Nephron (organoid): ENCODE results near the gene CHST6.

Source experiments
- H3K27ac Mint-ChIP-seq, 3 experiments: 2 replicates each; pipeline ENCODE4 v1.8.0; 2020; ENCODE audit warnings: mixed read lengths in 3 of 3, mild to moderate bottlenecking in 2 of 3, moderate library complexity in 1 of 3
- H3K27me3 Mint-ChIP-seq: 2 replicates; pipeline ENCODE4 v1.8.0; 2021; ENCODE audit warnings: low read depth, mild to moderate bottlenecking, moderate library complexity, mixed read lengths
- H3K36me3 Mint-ChIP-seq: 2 replicates; pipeline ENCODE4 v1.8.0; 2020; ENCODE audit warnings: low read depth, mixed read lengths
- H3K4me1 Mint-ChIP-seq: 2 replicates; pipeline ENCODE4 v1.8.0; 2020; ENCODE audit warnings: mixed read lengths
- H3K4me3 Mint-ChIP-seq, 3 experiments: 2 replicates each; pipeline ENCODE4 v1.8.0; 2020; ENCODE audit warnings: mild to moderate bottlenecking in 3 of 3, mixed read lengths in 3 of 3, moderate library complexity in 2 of 3
- H3K9me3 Mint-ChIP-seq: 2 replicates; pipeline ENCODE4 v1.8.0; 2020; ENCODE audit warnings: mixed read lengths
- CTCF ChIP-seq, 3 experiments: fragments of 200-600 bp; sonication (generic); IDR thresholded peaks; one replicate each; pipeline ENCODE4 v1.5.0; 2021; ENCODE audit warnings: antibody characterized with exemption in 3 of 3; ENCODE audit not compliant: unreplicated experiment in 3 of 3

CHST6 gene

GRCh38 chr16:75462806-75463205 lies 32.4 kb downstream of the CHST6 start:
- Mint-ChIP-seq H3K9me3 (peaks cover 2% of the 10 kb centered on the region), H3K27me3 (no peaks in the 10 kb centered on the region), H3K4me3 (peak overlapping the region; percentile 96 to 97 (median 97)), H3K36me3 (peaks cover 14% of the 10 kb centered on the region), H3K4me1 (peaks cover 49% of the 10 kb centered on the region), H3K27ac (peak overlapping the region; percentile 71 to 97 (median 80))
- no peak for TF ChIP-seq CTCF (IDR thresholded peaks at IDR 0.05; ENCODE audit: unreplicated experiment in 3 of 3)

DNA sequence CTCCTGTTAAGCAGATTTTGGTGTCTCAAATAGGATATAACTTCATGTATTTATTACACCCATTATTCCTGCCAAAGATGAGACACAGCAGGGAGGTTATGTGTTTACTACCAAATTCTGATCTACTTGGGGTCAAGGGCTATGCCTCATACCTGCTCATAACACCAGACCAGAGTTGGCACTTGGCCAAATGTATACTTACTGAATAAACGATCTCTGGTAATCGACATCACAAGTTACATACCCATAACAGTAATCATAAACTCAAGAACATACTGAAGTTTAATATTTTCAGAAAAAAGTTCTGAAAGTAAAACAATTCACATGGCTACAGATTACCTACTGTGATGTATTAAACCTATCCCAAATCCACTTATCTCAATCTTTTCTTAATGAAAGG lies 33.7 kb downstream of the CHST6 start:
- TF ChIP-seq CTCF (IDR thresholded peaks at IDR 0.05; ENCODE audit: unreplicated experiment in 3 of 3), result no peak
- Mint-ChIP-seq H3K9me3 (peaks cover 2% of the 10 kb centered on the region), H3K27ac (peak overlapping the region; percentile 44 to 62 (median 48)), H3K4me1 (peaks cover 54% of the 10 kb centered on the region), H3K36me3 (peaks cover 14% of the 10 kb centered on the region), H3K27me3 (no peaks in the 10 kb centered on the region), H3K4me3 (peak overlapping the region; percentile 35 to 96 (median 46))

DNA sequence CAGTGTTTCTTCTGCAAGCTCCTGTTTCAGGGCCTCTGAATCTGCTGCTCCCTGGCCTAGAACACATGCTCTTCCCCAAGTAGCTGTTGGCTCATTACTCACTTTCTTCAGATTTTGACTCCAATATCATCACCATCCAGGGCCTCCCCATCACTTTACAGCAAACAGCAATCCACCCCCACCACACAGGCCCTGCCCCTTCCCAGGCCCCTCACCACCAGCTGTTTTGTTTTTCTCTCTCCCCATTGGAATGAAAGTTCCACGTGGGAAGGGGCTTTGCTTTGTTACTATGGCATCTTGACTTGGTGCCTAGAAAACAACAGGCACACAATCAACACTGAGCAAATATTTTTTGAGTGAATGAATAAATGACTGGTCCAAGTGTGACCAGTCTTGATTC lies 34.8 kb downstream of the CHST6 start:
- TF ChIP-seq CTCF (IDR thresholded peaks at IDR 0.05; ENCODE audit: unreplicated experiment in 3 of 3), result no peak
- H3K4me3 Mint-ChIP-seq, result peak overlapping the region; percentile 7 to 65 (median 39)
- no peaks in the 10 kb centered on the region for H3K27me3 Mint-ChIP-seq
- peaks cover 2% of the 10 kb centered on the region for H3K9me3 Mint-ChIP-seq
- H3K27ac Mint-ChIP-seq, result peak overlapping the region; percentile 86 to 94 (median 93)
- peaks cover 61% of the 10 kb centered on the region for H3K4me1 Mint-ChIP-seq
- H3K36me3 Mint-ChIP-seq, result peaks cover 14% of the 10 kb centered on the region

GRCh38 chr16:75459691-75460090 lies 35.5 kb downstream of the CHST6 start:
- Mint-ChIP-seq H3K27me3 (no peaks in the 10 kb centered on the region), H3K4me1 (peaks cover 59% of the 10 kb centered on the region), H3K36me3 (peaks cover 14% of the 10 kb centered on the region), H3K4me3 (peak overlapping the region in 2 of 3 experiments; percentile 17 to 65), H3K27ac (peak overlapping the region; percentile 86 to 94 (median 93)), H3K9me3 (no peaks in the 10 kb centered on the region)
- TF ChIP-seq CTCF (IDR thresholded peaks at IDR 0.05; ENCODE audit: unreplicated experiment in 3 of 3), result no peak

DNA sequence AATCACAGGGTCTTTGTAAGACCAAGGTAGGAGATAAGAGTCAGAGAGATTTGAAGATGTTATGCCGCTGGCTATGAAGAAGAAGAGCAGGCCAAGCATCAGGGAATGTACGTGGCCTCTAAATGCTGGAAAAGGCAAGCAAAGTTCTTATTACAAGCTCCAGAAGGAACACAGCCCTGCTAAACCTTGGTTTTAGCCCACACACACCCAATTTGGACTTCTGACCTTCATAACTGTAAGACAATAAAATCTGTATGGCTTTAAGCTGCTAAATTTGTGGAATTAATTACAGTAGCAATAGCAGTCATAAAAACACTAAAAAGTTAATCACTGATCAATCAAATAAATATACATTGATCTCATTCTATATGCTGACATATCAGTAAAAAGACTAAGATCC lies 36.8 kb downstream of the CHST6 start:
- H3K4me3 Mint-ChIP-seq, result no peak overlapping the region
- peaks cover 15% of the 10 kb centered on the region for H3K36me3 Mint-ChIP-seq
- H3K27me3 Mint-ChIP-seq, result peaks cover 3% of the 10 kb centered on the region
- H3K9me3 Mint-ChIP-seq, result no peaks in the 10 kb centered on the region
- TF ChIP-seq CTCF (IDR thresholded peaks at IDR 0.05; ENCODE audit: unreplicated experiment in 3 of 3), result no peak
- peak overlapping the region in 1 of 3 experiments; percentile 7 for H3K27ac Mint-ChIP-seq
- peaks cover 60% of the 10 kb centered on the region for H3K4me1 Mint-ChIP-seq

- H3K36me3 Mint-ChIP-seq, result peaks cover 19% of the 10 kb centered on the region
- H3K4me3 Mint-ChIP-seq, result no peak overlapping the region
- TF ChIP-seq CTCF (IDR thresholded peaks at IDR 0.05; ENCODE audit: unreplicated experiment in 3 of 3), result no peak
- peaks cover 61% of the 10 kb centered on the region for H3K4me1 Mint-ChIP-seq
- no peaks in the 10 kb centered on the region for H3K9me3 Mint-ChIP-seq
- peak overlapping the region in 1 of 3 experiments; percentile 7 for H3K27ac Mint-ChIP-seq
- H3K27me3 Mint-ChIP-seq, result peaks cover 3% of the 10 kb centered on the region
These were observed 37.2 kb downstream of the CHST6 start for GRCh38 chr16:75458029-75458428.
